BE2C (cell line): ENCODE data around the gene BEND7.

ENCODE experiments used
- DNase-seq: peaks from one replicate; pipeline ENCODE4 v3.0.0-alpha.2; 2020
- H3K27me3 ChIP-seq: fragments of 250-450 bp; sonication (Bioruptor Pico); 2 replicates; pipeline ENCODE4 v1.5.1; 2020; ENCODE audit warnings: mild to moderate bottlenecking
- H3K36me3 ChIP-seq: fragments of 250-450 bp; sonication (Bioruptor Pico); 2 replicates; pipeline ENCODE4 v1.5.1; 2020; ENCODE audit warnings: mild to moderate bottlenecking
- H3K4me1 ChIP-seq: fragments of 250-450 bp; sonication (Bioruptor Pico); 2 replicates; pipeline ENCODE4 v1.5.1; 2020
- H3K4me3 ChIP-seq: 2 replicates; pipeline ENCODE4 v1.5.1; 2011; ENCODE audit warnings: low read depth, low read length
- H3K9me3 ChIP-seq: fragments of 250-450 bp; sonication (Bioruptor Pico); 2 replicates; pipeline ENCODE4 v1.5.1; 2020
- TF ChIP-seq, protein P1 (sequence below): IDR thresholded peaks from 2 replicates; pipeline ENCODE4 v1.5.1; 2012; ENCODE audit warnings: mild to moderate bottlenecking, low read depth, low read length

BEND7 gene

DNA sequence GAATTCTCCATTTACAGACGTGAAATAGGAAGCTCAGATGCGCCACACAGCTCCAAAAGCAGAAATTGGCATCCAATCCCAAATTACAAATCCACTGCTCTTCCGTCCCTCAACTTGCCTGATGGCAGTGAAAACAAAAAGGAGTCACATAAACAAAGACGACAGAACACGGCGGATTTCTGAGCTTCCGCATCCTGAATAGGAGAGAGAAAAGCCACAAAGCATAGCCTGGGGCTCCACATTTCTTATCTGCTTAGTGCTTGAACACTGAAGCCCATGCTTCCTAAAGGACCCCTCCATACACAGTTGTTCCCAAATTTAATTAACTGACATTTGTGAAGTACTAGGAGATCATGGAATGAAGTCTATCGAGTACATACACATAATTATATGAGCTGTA is 32.6 kb downstream of the BEND7 start:
- Histone ChIP-seq H3K36me3 (no peaks in the 10 kb centered on the region), H3K9me3 (no peaks in the 10 kb centered on the region), H3K4me1 (no peaks in the 10 kb centered on the region), H3K4me3 (no peak overlapping the region), H3K27me3 (peaks cover 16% of the 10 kb centered on the region)
- DNase-seq: no peak
- TF ChIP-seq, protein P1, sequence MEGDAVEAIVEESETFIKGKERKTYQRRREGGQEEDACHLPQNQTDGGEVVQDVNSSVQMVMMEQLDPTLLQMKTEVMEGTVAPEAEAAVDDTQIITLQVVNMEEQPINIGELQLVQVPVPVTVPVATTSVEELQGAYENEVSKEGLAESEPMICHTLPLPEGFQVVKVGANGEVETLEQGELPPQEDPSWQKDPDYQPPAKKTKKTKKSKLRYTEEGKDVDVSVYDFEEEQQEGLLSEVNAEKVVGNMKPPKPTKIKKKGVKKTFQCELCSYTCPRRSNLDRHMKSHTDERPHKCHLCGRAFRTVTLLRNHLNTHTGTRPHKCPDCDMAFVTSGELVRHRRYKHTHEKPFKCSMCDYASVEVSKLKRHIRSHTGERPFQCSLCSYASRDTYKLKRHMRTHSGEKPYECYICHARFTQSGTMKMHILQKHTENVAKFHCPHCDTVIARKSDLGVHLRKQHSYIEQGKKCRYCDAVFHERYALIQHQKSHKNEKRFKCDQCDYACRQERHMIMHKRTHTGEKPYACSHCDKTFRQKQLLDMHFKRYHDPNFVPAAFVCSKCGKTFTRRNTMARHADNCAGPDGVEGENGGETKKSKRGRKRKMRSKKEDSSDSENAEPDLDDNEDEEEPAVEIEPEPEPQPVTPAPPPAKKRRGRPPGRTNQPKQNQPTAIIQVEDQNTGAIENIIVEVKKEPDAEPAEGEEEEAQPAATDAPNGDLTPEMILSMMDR: no peak

DNA sequence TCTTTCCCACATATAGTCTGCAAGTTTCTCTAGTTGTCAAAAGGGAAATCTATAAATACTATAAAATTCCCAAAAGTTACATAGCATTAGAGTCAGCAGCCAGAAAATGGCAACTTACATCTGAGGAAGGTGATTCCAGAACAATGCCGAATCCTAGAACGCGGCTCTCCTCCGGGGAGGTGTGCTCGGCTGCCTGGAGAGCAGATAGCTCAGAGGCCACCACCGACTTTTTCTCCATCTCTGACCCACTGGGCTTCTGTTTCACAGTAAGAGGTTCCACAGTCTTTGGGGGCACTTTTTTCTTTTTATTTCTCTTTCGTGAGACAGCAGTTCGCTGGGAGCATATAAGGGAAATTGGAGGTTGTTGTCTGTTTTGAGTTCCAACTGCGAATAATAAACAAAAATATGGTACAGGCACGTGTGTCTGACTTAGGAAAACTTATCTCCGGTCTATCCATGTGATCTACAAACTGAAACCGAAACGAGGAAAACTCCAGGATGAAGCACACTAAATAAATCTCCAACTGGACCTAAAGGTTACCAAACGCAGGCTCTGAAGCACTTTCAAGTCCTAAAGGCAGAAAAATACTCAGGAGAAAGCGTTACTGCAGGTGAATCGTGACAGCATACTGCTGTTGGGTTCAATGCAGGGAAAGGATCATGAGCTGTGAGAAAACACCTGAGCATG is 36.2 kb downstream of the BEND7 start:
- TF ChIP-seq, protein P1: no peak
- DNase-seq: no peak
- H3K4me1 ChIP-seq: no peaks in the 10 kb centered on the region

DNA sequence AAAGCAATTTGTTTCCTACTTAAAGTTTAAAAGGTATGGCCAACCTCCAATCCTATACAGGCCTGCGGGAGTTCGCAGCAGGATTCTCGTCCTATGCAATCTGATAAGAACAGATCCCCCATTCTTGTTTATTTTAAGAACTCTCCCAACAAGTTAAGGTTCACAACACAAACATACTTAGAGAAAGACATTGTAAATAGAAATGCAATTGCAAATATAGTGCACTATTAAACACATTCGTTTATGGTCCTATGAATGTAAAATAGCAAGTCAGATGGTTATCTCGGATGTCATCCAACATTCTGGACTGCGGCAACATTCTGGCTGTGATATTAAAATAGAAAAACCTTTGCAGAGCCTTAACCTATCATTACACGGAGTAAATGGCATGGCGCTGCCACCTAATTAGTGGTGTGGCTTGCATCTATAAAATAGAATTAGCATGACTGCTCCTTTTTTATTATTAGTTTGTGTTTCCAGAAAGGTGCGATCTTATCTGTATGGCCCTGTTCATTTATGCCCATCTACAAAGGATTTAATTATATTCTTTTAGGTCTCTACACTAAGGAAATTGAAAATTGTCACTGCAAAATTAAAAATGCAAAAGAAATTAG is 37.0 kb downstream of the BEND7 start:
- Histone ChIP-seq H3K4me1 (no peaks in the 10 kb centered on the region), H3K9me3 (no peaks in the 10 kb centered on the region), H3K27me3 (peaks cover 16% of the 10 kb centered on the region), H3K4me3 (no peak overlapping the region), H3K36me3 (no peaks in the 10 kb centered on the region)
- TF ChIP-seq, protein P1: no peak
- DNase-seq: no peak

More for the DNA sequence above, 36.2 kb downstream of the BEND7 start:
- Histone ChIP-seq H3K27me3 (peaks cover 16% of the 10 kb centered on the region), H3K4me3 (no peak overlapping the region), H3K36me3 (no peaks in the 10 kb centered on the region), H3K9me3 (no peaks in the 10 kb centered on the region)

DNA sequence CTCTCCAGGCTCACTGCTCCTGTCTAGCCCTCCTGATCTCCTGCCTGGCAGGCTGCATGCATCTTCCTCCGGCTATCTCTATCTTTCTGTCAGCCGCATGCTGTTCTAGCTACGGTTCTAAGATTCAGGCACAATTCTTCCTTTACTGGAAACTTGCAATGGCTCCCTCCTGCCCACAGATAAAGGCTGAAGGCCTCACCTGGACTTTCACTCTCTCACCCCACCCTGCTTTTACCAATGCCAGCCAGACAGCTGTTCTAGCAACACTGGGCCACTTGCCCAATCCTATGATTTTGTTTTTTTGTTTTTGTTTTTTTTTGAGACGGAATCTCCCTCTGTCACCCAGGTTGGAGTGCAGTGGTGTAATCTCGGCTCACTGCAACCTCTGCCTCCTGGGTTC is 38.3 kb downstream of the BEND7 start:
- TF ChIP-seq, protein P1: no peak
- H3K4me1 ChIP-seq: no peaks in the 10 kb centered on the region
- H3K4me3 ChIP-seq: no peak overlapping the region
- DNase-seq: no peak
- no peaks in the 10 kb centered on the region for H3K36me3 ChIP-seq
- H3K9me3 ChIP-seq: no peaks in the 10 kb centered on the region
- peaks cover 12% of the 10 kb centered on the region; the same call in 1 of the 2 replicates for H3K27me3 ChIP-seq

DNA sequence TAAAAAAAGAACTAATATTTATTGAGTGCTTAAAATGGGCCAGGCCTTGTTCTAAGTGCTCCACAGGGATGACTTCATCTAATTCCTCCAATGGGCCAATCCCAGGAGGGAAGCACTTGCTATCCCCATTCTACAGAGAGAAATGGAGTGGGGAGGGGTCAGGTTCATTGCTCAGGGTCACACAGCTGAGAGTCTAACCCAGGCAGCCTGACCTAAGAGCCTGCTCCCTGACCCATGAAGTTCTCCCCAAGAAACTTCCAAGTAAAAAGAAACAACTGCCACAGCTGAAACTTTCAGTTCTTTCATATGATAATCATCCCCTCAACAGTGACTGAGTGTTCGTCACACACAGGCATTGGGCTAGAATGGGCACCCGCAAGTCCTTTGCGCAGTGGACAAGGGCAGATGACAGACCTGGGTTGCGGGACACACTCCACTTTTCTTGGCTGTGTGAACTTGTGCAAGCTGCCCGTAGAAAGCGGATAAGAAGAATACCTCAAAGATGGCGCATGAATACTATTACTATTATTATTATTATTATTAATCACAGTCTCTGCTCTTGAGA is 39.7 kb downstream of the BEND7 start:
- Histone ChIP-seq H3K27me3 (peaks cover 3% of the 10 kb centered on the region; the same call in 1 of the 2 replicates), H3K4me3 (no peak overlapping the region), H3K36me3 (no peaks in the 10 kb centered on the region), H3K4me1 (no peaks in the 10 kb centered on the region), H3K9me3 (no peaks in the 10 kb centered on the region)
- DNase-seq: no peak
- TF ChIP-seq, protein P1: no peak

DNA sequence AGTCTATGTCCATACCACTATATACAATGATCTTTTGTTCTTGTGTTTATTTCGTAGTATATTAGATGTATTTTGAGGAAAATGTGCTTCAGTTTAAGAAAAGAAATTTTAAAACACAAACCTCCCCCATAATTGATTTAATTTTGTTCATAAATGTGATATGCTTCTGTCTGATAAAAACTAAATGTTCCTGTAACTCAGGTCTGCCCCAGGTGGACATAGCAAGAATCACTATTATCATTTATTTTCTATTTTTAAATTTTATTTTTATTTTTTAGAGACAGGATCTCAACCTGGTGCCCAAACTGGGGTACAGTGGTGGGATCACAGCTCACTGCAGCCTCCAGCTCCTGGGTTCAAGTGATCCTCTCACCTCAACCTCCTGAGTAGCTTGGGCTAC is 43.2 kb downstream of the BEND7 start:
- H3K27me3 ChIP-seq: no peaks in the 10 kb centered on the region
- no peaks in the 10 kb centered on the region for H3K36me3 ChIP-seq
- no peak overlapping the region for H3K4me3 ChIP-seq
- TF ChIP-seq, protein P1: peak; percentile 10; the same call in 1 of the 2 replicates
- DNase-seq: no peak
- H3K9me3 ChIP-seq: no peaks in the 10 kb centered on the region
- no peaks in the 10 kb centered on the region for H3K4me1 ChIP-seq
